Amygdala (tissue), 56 donors: ENCODE measurements around the gene RNF181.
A peak's percentile ranks its signal among the peaks of the same experiment; 100 is the strongest.
"Not testable (repeated sequence)": the region's sequence is repeated elsewhere in the genome, so short reads cannot be mapped to it uniquely, and the experiment has no call there.

Experiments
- DNase-seq, 56 donors: peaks; one replicate each; lab custom pipeline; 2025; lab: John Stamatoyannopoulos, UW

The RNF181 gene

GRCh38 chr2:85611217-85611704 is 15.7 kb downstream of the RNF181 start:
- DNase-seq = no peak

DNA sequence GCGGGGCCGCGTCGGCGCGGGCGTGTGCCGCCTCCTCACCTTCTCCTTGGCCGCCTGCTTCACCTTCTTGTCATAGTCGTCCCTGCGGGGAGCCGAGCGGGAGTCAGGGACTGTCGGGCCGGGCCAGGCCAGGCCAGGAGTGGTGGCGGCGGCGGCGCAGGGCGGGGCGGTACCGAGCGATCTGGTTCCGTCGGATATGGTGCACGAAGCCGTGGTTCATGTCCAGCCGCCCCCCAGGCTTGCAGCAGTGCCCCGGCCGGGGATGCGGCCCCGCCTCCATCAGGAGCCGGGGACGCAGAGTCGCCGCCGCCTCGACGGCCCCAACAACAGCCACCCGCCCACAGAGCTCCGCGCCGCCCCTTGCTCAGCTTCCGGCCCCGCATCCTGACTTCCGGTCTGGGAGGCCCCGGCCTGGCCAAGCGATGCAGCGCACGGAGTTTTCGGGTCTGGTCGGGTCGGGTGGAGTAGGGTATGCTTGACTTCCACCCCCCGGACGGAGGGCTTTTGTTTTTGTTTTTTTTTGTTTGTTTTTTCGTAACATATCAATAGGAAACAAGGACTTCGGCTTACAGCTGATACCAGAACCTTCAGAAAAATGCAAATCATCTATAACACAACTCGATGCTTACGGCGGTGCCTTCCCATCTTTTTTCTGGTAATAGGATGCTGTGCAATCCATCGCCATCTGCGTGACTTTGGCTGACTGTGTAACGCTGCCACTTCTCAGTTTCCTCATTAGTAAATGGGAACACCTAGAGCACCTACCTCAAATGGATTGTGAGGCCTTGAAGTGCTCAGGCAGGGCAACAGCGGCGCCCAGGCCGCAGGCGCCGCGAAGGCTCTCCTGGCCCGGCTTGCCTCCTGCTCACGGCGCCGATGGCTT is 16.4 kb downstream of the RNF181 start, which contains the start of gene C2orf68:
C2orf68 (minus strand) TSS at position 362 of the 883 bp plus-strand sequence; CDS start at position 280, 82 bp downstream.
- DNase-seq = peak; percentile 11 to 92 (median 77)

DNA sequence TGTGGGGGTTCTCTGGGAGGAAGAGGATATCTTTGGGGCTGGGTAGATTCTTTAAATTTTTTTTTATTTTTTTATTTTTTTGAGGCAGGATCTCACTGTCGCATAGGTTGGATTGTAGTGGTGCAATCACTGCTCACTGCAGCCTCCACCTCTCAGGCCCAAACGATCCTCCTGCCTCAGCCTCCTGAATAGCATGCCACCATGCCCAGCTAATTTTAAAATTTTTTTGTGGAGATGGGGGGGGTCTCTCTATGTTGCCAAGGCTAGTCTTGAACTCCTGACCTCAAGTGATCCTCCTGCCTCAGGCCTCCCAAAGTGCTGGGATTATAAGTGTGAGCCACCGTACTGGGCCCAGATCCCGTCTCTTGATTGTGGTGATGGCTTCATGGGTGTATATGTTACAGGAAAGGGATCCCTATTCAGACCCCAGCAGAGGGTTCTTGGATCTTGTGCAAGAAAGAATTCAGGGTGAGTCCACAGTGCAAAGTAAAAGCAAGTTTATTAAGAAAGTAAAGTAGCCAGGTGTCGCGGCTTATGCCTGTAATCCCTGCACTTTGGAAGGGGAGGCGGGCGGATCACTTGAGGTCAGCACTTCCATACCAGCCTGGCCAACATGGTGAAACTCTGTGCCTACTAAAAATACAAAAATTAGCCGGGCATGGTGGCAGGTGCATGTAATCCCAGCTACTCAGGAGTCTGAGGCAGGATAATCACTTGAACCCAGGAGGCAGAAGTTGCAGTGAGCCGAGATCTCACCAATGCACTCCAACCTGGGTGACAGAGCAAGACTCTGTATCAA is 18.4 kb downstream of the RNF181 start:
- DNase-seq = no peak

DNA sequence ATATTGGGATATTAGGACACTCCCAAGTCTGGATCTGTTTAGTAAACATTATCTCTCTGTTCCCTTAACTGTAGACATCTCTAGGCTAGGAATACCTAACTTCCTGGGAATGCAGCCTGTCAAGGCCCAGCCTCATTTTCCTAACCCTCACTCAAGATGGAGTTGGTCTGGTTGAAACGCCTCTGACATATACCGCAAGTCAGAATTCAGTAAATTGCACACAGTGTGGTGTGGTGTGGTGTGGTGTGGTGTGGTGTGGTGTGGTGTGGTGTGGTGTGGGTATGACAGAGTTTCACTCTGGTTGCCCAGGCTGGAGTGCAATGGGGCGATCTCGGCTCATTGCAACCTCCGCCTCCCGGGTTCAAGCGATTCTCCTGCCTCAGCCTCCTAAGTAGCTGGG is 19.2 kb downstream of the RNF181 start:
- DNase-seq = not testable (repeated sequence)

GRCh38 chr2:85615413-85615728 is 19.8 kb downstream of the RNF181 start:
- DNase-seq = no peak

DNA sequence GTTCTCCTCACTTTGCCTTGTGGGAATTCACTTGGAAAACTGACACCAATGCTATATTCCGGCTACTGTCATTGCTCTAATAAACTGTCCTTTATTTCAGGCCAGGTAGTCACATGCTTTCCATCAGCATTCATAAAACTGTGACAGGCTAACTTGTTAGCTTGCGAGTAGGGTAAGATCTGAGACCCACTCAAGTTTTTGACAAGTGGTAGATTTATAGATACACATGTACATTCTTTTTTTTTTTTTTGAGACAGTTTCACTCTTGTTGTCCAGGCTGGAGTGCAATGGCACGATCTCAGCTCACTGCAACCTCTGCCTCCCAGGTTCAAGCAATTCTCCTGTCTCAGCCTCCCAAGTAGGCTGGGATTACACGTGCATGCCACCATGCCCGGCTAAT is 22.2 kb downstream of the RNF181 start:
- DNase-seq = not testable (repeated sequence)

DNA sequence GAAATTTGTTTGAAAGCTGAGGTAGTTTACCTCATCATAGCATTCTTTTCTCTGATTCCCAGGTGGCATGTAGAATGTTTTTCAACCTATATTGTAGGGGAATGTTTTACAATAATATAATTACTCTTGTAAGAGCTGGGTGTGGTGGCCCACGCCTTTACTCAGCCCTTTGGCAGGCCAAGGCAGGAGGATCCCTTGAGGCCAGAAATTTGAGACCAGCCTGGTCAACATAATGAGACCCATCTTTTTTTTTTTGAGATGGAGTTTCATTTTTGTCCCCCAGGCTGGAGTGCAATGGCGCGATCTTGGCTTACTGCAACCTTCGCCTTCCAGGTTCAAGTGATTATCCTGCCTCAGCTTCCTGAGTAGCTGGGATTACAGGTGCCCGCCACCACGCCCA is 24.1 kb downstream of the RNF181 start:
- DNase-seq = no peak

DNA sequence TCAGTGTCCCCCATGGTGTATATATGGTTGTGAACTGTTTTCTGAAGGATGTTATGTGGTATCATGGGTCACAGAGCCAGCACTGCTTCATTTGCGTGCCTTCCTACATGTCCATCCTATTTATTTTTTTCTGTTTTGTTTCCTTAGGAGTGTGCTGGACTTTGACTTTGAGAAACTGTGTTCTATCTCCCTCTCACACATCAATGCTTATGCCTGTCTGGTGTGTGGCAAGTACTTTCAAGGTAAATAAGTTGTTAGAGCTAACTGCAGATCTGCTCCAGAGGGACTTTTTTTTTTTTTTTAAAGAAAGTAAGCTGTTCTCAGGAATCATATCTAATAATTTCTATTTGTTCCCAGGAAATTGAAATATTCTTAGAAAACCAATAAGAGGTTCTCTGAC is 25.8 kb downstream of the RNF181 start:
- no peak for DNase-seq

- no peak for DNase-seq
Measured at GRCh38 chr2:85623991-85624390, 28.4 kb downstream of the RNF181 start.

DNA sequence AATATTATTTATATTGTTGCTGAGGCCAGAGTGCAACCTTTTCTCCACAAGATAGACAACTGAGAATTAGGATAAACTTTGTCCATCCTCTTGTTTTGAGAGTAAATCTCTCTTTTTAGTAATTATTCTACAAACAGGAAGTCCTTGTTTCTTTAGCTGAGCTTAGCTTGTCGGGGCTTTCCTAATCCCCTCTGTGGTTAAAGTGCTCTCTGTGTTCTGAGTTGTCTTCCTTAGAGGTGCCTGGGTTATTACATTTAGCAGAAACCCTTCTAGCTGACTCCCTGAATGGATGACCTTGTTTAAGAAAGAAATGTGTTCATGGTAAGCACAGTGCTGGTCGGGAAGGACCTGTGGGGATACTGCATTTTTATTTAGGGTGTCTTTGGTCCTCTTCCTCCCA is 33.1 kb downstream of the RNF181 start:
- DNase-seq = no peak

GRCh38 chr2:85631316-85631715 is 35.8 kb downstream of the RNF181 start:
- no peak for DNase-seq

GRCh38 chr2:85635011-85635410 is 39.5 kb downstream of the RNF181 start:
- no peak for DNase-seq

- DNase-seq = no peak
Measured at GRCh38 chr2:85635636-85636035, 40.1 kb downstream of the RNF181 start.

DNA sequence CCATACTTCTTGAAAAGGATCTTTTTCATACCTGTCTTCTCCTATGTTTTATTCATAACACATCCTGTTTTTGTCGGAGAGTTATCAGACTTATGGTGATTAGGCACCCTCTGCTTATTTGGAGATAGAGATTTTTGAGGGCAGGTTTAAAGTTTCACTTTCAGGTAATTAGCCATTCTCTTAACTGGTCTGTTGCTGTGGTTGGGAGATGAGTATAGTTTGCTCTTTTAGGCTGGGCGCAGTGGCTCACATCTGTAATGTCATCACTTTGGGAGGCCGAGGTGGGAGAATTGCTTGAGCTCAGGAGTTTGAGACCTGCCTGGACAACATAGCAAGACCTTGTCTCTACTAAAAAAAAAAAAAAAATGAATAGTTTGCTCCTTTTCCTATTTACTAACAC is 47.2 kb downstream of the RNF181 start:
- DNase-seq = no peak

GRCh38 chr2:85644909-85645308 is 49.4 kb downstream of the RNF181 start:
- DNase-seq = no peak

DNA sequence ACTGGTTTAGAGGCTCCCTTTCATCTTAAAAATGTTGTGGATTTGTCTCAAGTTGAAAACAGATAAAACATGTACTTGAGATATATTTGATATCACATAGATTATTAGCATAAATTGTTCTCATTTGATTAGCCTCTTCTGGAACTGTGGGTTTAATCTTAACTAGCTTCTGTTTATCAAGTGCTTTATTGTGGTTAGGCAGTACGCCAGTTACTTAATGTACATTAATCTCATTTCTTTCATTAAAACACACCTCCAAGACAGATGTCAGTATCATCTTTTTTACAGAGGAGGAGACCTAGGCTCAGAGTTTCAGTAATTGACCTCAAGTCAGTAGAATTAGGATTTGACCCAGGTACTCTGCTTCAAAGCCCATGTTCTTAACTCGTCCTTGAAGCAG is 50.6 kb downstream of the RNF181 start:
- DNase-seq = no peak
